ENCODE data around the gene RNU4-1.
"Not testable (repeated sequence)": the region's sequence is repeated elsewhere in the genome, so short reads cannot be mapped to it uniquely, and the experiment has no call there.

The RNU4-1 gene

DNA sequence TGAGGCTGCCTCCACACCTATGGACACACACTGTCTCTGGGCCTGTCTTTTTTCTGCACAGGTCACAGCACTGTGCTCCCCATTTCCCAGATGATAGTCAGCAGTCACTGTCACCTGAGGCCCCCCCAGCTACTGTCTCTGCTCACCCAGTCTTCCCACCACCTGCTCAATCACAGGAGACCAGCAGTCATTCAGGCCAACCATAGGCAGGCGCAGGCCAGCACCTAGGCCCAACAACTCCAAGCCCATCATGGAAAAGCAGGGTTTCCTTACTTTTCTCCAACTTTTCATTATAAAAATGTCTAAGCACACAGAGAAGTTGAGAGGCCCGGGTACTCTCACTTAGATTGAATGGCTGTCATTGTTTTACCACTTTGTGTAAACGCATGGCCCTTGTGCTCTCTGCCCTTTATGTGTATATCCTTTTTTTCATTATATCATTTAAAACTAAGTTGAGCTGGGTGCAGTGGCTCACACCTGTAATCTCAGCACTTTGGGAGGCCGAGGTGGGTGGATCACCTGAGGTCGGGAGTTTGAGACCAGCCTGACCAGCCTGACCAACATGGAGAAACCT, 34.6 kb downstream of the RNU4-1 start:
- no peak for ATAC-seq
- DNase-seq, result no peak

- DNase-seq, result no peak
- ATAC-seq, result no peak
These were observed 35.8 kb downstream of the RNU4-1 start for GRCh38 chr12:120257041-120257821.

DNA sequence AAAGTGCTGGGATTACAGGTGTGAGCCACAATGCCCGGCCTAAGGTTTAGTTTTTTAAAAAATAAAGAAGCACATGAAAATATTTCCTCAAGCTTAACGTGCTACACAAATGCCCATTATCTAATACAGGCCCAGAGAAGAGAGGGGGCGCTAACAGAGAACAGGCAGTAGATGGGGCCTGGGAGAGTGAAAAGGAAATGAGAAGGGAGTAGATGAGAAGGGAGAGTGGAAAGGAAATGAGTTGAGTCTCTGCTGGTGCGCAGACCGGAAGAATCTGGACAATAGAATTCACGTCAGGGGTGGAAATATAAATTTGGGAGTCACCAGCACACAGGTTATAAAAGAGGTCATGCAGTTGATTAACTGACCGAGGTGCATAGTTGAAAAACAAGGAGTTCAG, 38.2 kb downstream of the RNU4-1 start:
- ATAC-seq (no peak), DNase-seq (no peak)

DNA sequence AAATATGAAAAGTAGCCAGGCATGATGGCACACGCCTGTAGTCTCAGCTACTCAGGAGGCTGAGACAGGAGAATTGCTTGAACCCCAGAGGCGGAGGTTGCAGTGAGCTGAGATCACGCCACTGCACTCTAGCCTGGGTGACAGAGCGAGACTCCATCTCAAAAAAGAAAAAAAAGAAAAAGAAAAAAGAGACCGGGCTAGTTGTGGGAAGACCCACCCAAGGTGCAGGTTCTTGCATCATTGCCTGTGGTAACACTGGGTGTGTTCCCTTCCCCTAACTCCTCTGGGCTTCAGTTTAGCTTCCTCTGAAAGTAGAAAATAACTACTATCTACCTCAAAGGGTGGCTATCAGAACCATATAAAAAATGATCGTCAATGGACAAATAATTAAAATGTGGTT, 39.7 kb downstream of the RNU4-1 start:
- ATAC-seq, result peak; percentile 4
- DNase-seq, result not testable (repeated sequence)

DNA sequence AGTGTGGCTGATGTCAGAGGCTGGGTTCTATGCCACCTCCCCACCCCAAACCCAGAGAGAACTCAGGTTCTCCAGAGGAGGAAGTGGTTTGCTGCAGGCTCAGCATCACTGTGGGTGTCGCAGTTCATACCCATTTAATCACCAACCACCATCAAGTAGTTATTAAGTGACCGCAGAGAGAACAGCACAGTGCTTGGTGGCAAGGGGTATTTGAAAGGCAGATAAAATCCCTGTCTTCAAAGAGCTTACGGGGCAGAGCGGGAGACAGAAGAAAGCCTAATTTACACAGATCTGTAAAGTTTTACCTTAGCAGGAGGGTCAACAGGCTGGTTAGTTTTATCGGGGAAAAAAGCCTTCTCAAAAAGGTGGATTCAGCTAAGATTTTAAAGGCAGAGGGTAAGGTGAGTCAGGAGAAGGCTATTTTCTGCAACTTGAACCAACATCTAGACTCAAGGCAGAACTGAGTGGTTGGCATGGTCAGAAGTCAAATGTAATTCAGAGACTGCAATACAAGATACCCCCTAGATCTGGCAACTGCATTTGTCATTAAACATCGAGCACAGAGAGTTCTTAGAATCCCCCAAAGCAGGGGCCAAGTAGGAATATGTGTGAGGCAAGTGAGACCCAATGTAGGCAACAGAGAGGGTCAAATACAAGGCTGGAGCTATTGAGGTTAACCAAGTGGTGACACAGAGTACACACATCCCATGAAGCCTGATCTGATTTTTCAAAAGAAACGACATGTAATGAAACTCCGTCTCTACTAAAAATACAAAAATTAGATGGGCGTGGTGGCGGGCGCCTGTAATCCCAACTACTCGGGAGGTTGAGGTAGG, 40.7 kb downstream of the RNU4-1 start:
- peak; percentile 93 for ATAC-seq
- DNase-seq, result peak; percentile 72

- not testable (repeated sequence) for DNase-seq, ATAC-seq
These were observed 41.5 kb downstream of the RNU4-1 start for GRCh38 chr12:120251364-120252070.

GRCh38 chr12:120249875-120250795, 42.9 kb downstream of the RNU4-1 start:
- DNase-seq (peak; percentile 43), ATAC-seq (no peak)

DNA sequence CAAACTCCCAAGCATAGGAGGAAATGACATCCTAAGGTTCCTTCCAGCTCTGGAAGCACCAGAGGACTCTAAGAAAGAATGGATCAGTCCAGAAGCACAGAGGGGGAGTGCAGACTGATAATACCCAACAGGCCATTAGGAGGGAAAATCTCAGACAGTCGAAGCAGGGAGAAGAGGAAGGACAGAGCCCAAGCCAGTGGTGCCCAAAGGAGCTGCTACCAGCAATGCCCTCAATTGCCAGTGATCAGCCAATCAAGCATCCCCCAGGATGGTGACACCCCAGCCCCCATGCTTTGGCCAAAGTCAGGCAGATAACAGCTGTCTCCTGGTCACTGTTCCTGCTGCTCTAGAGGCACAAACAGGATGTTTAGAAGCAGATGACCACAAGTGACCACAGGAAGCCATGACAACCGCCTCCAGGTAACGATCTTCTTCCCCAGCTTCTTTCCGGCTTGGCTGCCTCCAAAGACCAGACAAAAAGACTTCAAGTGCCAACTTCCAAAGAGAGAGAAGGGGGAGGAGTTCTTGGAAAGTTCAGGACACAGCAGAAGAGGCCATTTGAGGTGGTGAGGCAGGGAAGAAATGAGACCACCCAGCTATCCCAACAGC, 43.7 kb downstream of the RNU4-1 start:
- DNase-seq, result no peak

GRCh38 chr12:120247621-120248030, 45.4 kb downstream of the RNU4-1 start:
- no peak for ATAC-seq
- no peak for DNase-seq

More for the DNA sequence above, 43.7 kb downstream of the RNU4-1 start:
- no peak for ATAC-seq

DNA sequence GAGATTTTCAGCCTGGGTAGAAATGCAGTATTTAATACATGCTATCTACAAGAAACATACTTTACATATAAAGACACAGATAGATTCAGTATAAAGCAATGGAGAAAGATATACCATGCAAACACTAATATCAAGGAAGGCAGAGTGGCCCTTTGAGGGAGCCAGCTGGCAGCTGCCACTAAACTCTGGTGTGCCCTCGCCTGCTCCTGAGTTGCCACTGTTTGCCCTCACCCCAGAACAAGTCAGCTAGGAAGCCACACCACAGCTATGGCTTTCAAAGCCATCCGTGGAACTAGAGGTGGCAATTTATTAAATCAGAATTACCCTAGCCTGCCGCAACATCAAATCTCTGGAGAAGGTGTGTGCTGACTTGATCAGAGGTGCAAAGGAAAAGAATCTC, 45.9 kb downstream of the RNU4-1 start:
- ATAC-seq, result no peak
- DNase-seq, result no peak

DNA sequence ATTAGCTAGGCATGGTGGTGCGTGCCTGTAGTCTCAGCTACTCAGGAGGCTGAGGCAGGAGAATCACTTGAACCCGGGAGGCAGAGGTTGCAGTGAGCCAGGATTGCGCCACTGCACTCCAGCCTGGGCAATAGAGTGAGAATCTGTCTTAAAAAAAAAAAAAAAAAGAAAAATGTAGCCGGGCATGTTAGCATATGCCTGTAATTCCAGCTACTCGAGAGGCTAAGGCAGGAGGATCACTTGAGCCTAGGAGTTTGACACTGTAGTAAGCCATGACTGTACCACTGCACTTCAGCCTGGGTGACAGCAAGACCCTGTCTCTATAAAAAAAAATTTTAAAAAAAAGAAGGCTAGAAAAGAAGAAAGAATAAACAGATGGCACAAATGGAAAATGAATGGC, 46.3 kb downstream of the RNU4-1 start:
- not testable (repeated sequence) for DNase-seq, ATAC-seq

All from stimulated activated naive CD8-positive, alpha-beta T cell treated with anti-CD3 and anti-CD28 coated beads, Interleukin-15, Interleukin-2, amounts not matched to agents 100 U/mL and 50 U/mL, for 24 hours (primary cell).